Cortex of kidney (tissue), 1 donor: ENCODE data around the gene SLC26A9.

ENCODE experiments used
- DNase-seq: peaks from one replicate; lab custom pipeline; 2025; lab: John Stamatoyannopoulos, UW

Gene SLC26A9

GRCh38 chr1:205947024-205947423, 3.8 kb upstream of the SLC26A9 start:
- no peak for DNase-seq

- no peak for DNase-seq
These were observed 1.8 kb upstream of the SLC26A9 start for GRCh38 chr1:205945069-205945468.

- no peak for DNase-seq
These were observed 1.3 kb upstream of the SLC26A9 start for GRCh38 chr1:205944525-205944924.

- DNase-seq: no peak
These were observed 561 bp downstream of the SLC26A9 start for GRCh38 chr1:205942631-205943159.

GRCh38 chr1:205940710-205941109, 2.5 kb downstream of the SLC26A9 start:
- no peak for DNase-seq

- no peak for DNase-seq
These were observed 3.4 kb downstream of the SLC26A9 start for GRCh38 chr1:205939690-205940330.

- no peak for DNase-seq
These were observed 4.6 kb downstream of the SLC26A9 start for GRCh38 chr1:205938682-205939081.

- DNase-seq: no peak
These were observed 6.2 kb downstream of the SLC26A9 start for GRCh38 chr1:205936846-205937586.

- no peak for DNase-seq
These were observed 6.9 kb downstream of the SLC26A9 start for GRCh38 chr1:205936311-205936710.

- DNase-seq: no peak
These were observed 7.4 kb downstream of the SLC26A9 start for GRCh38 chr1:205935869-205936268.

GRCh38 chr1:205934788-205935187, 8.5 kb downstream of the SLC26A9 start:
- no peak for DNase-seq

- no peak for DNase-seq
These were observed 9.3 kb downstream of the SLC26A9 start for GRCh38 chr1:205933671-205934618.

- DNase-seq: no peak
These were observed 10.5 kb downstream of the SLC26A9 start for GRCh38 chr1:205932776-205933175.

GRCh38 chr1:205930799-205931281, 12.4 kb downstream of the SLC26A9 start:
- no peak for DNase-seq

- no peak for DNase-seq
These were observed 13.1 kb downstream of the SLC26A9 start for GRCh38 chr1:205930195-205930577.

- no peak for DNase-seq
These were observed 13.6 kb downstream of the SLC26A9 start for GRCh38 chr1:205929496-205930194.

GRCh38 chr1:205928317-205928716, 14.9 kb downstream of the SLC26A9 start:
- no peak for DNase-seq

- DNase-seq: no peak
These were observed 15.6 kb downstream of the SLC26A9 start for GRCh38 chr1:205927676-205928075.

- DNase-seq: no peak
These were observed 16.0 kb downstream of the SLC26A9 start for GRCh38 chr1:205927247-205927646.

GRCh38 chr1:205926636-205927035, 16.6 kb downstream of the SLC26A9 start:
- no peak for DNase-seq

- DNase-seq: no peak
These were observed 17.0 kb downstream of the SLC26A9 start for GRCh38 chr1:205926213-205926612.

- no peak for DNase-seq
These were observed 17.5 kb downstream of the SLC26A9 start for GRCh38 chr1:205925736-205926135.
